IPS-NIHi11 (cell line): Measurements from ENCODE around the gene OLFM1.
"Not testable (repeated sequence)": the region's sequence is repeated elsewhere in the genome, so short reads cannot be mapped to it uniquely, and the experiment has no call there.

Experiments
- DNase-seq: peaks from one replicate; pipeline ENCODE4 v3.0.0; 2012; ENCODE audit warnings: mixed read lengths, low spot score

Gene OLFM1

GRCh38 chr9:135060461-135061116 lies 26.9 kb upstream of the OLFM1 start:
- no peak for DNase-seq

DNA sequence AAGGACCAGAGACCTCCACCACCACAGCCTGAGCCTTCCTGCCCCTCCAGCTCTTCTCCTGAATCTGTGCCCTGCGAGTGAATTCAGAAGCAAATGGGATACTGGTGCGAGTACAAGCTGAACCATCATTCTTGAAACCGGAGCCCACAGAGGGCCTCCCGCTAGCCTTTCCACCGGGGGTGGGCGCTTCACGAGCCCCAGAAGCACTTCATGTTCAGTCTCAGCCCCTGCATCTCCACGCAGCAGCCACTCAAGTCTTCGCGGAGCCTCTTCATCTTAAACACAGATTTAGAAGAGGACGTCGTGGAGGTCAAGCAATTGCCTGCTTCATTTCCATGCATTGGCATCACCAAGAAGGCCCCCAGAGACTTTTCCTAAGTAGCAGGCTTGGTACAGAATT lies 26.0 kb upstream of the OLFM1 start:
- DNase-seq: no peak

DNA sequence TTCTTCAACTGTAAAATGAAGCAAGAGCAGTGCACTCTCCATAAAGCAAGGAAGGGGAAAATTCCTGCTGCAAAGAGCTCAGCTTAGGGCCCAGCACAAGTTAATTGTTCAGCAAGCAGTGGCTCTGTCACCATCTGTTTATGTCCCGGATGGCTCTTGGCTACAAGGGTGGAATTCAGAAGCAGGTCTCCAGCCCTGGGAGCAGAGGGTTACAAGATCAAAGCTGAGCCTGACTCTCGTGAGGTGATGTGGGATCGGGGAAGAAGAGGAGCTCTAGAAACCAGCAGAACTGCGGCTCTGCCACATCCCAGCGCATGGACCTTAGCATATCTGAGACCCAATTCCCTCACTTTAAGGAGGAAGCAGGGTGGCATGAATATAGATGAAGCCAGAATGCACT lies 25.2 kb upstream of the OLFM1 start:
- DNase-seq: no peak

DNA sequence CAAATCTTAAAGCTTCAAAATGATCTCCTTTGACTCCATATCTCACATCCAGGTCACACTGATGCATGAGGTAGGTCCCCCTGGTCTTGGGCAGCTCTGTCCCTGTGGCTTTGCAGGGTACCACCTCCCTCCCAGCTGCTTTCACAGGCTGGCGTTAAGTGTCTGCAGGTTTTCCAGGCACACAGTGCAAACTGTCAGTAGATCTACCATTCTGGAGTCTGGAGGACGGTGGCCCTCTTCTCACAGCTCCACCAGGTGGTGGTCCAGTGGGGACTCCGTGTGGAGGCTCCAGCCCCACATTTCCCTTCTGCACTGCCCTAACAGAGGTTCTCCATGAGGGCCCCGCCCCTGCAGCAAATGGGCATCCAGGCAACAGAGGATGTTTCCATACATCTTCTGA lies 24.0 kb upstream of the OLFM1 start:
- DNase-seq: not testable (repeated sequence)

DNA sequence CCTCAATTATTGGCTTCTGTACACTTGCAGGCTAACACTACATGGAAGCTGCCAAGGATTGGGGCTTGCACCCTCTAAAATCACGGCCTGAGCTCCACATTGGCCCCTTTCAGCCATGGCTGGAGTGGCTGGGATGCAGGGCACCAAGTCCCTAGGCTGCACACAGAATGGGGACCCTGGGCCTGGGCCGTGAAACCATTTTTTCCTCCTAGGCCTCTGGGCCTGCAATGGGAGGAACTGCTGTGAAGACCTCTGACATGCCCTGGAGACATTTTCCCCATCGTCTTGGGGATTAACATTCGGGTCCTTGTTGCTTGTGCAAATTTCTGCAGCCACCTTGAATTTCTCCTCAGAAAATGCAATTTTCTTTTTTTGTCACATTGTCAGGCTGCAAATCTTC lies 23.6 kb upstream of the OLFM1 start:
- DNase-seq: not testable (repeated sequence)

DNA sequence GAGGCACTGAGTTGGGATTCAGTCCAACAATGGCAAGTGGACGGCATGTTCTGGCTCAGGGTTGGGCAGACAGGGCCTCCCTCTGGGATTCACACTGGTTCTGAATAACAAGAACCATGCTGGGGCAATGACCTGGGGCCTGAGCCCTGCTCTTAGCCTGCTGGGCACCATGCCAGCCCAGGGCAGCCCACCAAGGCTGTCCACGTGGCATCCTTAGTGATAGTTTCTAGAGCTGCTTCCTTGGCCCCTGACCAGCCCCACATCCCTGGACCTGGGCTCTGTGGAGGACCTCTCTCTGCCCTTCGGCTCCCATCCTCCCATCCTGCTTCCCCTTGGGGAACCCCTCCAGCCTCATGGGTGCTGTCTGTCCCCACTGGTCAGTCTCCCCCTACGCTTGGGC lies 22.3 kb upstream of the OLFM1 start:
- no peak for DNase-seq

GRCh38 chr9:135065804-135066203 lies 21.7 kb upstream of the OLFM1 start:
- DNase-seq: no peak

GRCh38 chr9:135066291-135066690 lies 21.2 kb upstream of the OLFM1 start:
- DNase-seq: no peak

DNA sequence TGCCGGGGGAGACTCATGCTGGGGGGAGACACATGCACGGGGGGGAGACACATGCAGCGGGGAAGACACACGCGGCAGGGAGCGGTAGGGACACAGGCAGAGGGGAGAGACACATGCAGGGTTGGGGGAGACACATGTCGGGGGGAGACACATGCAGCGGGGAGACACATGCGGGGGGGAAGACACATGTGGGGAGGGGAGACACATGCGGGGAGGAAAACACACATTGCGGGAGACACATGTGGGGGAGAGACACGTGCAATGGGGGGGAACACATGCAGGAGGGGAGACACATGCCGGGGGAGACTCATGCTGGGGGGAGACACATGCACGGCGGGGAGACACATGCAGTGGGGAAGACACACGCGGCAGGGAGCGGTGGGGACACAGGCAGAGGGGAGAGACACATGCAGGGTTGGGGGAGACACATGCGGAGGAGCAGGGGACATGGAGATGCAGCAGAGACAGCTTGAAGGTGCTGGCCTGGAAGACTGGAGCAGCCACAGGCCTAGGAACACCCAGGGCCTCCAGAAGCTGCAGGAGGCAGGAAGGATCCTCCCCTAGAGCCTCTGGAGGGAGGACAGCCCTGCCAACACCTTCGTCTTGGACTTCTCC lies 20.3 kb upstream of the OLFM1 start:
- no peak for DNase-seq

DNA sequence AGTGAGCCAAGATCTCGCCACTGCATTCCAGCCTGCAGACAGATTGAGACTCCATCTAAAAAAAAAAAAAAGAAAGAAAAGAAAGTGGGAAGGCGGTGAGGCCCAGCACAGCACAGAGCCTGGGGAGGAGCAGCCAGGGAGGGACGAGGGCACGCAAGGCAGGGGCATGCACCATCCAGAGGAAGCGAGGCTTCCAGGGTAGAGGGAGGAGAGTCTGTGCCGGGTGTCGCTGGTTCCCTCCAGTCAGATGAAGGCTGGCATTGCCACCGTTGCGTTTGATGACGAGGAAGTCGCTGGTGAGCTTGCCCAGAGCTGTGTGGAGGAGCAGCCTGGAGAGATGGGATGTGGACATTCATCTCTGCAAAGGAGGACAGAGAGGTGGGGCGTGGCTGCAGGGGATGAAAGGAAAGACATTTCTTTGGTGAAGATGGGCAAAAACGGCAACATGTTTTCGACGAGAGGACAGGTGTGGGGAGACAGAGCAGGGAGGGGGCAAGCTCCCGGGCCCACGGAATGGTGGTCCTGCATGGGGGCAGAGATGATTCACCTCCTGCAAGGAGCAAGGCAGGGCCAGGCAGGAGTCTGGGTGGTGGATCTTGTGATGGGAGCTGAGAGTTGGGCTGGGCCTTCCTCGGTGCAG lies 18.6 kb upstream of the OLFM1 start:
- DNase-seq: no peak

- no peak for DNase-seq
These were observed 17.8 kb upstream of the OLFM1 start for GRCh38 chr9:135069558-135070197.

DNA sequence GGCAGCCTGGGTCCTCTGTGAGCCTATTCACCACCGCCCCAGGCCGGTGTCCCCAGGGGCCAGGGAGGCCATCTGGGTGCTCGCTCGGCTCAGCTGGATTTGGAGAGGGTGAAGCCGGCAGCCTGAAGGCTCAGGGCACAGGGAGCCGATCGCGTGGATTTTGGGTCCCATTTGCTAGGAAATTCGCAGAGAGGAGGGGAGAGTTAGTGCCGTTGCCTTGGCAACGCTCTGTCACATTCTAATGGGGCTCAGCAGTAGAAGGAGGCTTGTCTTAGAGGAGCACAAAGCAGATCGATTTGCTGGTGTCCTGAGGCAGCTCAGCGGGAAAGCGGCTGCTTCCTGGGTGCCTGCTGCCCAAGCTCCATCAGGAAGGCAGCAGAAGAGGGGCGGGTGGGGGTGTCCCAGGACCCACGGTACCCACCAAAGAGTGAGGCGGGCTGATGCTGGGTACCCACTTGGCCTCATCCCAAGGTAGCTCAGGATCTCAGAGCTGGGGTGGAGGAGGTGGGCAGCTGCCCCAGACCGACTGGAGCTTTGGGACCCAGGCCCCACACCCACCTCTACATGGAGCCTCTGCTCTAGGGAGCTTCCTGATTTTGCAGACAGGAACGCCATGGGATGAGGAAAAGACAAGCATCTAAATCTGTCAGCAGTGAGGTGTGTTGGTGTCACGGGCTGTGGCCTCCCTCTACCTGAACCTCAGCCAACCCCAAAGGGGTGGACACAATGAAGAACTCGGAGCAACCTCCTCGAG lies 17.1 kb upstream of the OLFM1 start:
- peak; percentile 65 for DNase-seq

DNA sequence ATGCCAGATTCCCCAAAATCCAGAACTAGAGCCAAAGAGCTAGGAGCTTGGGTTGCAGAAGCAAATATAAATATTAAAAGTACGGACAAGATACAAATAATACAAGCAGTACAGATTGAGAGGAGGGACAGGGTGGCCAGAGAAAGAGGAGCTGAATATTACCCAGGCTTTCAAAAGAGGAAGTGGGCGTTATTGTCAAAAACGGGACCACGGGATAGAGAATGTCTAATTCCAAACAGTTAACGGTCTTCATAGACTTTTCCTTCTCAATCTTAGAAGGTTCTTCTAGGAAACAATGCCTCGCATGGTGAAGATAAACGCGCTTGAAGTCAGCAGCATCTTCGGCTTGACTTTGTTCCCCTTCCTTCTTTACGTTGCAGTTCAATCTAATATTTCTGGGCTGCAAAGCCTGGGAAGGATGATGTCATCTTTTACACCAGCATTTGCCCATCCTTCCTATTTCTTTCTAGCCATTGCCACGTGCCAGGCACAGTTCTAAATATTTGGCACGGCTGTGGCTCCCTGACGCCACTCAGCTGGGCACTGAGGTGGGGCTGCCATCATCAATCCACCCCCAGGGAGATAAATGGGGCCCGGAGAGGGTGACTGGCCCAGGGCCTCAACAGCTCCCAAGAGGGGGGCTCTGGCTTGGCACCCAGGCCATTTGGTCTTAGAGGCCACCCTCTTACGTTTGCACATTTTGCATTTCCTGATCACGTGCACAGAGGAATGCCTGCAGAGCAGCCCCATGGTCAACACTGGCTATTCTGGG lies 16.3 kb upstream of the OLFM1 start:
- no peak for DNase-seq

DNA sequence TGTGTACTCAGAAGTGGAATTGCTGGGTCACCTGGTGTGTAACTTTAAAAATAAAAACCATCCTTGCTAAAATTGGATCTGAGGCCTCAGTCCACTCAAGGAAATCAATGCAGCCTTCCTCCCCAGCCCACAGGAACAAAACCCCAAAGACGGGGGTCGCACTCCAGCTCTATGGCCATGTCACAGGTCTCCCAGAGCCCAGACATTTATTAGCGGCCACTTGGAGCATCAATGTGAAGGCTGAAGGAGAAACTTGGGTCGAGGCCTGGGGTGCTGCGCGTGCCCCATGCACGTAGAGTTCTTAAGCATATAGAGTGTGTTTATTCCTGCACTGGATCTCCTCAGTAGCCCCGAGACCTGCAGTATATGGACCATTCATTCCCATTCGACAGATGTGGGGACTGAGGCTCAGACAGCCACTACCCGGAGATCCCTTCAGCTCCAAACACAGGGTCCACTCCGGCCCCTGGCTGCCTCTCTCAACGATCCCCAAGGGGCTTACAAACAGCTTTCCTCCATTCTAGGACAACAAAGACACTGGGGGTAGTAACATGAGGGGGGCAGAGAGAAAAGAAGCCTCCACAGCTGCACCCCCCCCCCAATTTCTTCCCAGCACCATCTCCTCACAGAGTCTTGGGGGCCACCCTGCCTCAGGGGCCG lies 14.3 kb upstream of the OLFM1 start:
- DNase-seq: no peak

GRCh38 chr9:135073741-135074305 lies 13.6 kb upstream of the OLFM1 start:
- no peak for DNase-seq

- peak; percentile 76 for DNase-seq
These were observed 12.9 kb upstream of the OLFM1 start for GRCh38 chr9:135074354-135075233.

DNA sequence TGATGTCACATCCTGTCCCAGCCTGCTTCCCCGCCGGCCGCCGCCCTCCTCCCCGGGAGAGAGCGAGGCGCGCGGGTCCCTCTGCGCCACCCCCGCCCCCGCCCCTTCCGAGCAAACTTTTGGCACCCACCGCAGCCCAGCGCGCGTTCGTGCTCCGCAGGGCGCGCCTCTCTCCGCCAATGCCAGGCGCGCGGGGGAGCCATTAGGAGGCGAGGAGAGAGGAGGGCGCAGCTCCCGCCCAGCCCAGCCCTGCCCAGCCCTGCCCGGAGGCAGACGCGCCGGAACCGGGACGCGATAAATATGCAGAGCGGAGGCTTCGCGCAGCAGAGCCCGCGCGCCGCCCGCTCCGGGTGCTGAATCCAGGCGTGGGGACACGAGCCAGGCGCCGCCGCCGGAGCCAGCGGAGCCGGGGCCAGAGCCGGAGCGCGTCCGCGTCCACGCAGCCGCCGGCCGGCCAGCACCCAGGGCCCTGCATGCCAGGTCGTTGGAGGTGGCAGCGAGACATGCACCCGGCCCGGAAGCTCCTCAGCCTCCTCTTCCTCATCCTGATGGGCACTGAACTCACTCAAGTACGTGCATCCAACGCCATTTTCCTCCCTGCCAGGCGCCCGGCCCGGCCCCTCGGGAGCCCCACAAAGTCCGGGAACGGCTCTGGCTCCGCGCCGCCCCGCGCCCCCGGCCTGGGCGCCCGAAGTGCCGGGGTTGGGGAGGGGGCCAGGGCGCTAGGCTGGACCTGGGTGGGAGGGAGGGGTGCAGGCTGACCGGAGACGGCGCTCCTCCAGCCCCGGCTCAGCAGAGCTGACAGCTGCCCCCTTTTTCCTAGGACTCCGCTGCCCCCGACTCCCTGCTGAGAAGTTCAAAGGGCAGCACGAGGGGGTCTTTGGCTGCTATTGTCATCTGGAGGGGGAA lies 12.0 kb upstream of the OLFM1 start:
- DNase-seq: peak; percentile 72

DNA sequence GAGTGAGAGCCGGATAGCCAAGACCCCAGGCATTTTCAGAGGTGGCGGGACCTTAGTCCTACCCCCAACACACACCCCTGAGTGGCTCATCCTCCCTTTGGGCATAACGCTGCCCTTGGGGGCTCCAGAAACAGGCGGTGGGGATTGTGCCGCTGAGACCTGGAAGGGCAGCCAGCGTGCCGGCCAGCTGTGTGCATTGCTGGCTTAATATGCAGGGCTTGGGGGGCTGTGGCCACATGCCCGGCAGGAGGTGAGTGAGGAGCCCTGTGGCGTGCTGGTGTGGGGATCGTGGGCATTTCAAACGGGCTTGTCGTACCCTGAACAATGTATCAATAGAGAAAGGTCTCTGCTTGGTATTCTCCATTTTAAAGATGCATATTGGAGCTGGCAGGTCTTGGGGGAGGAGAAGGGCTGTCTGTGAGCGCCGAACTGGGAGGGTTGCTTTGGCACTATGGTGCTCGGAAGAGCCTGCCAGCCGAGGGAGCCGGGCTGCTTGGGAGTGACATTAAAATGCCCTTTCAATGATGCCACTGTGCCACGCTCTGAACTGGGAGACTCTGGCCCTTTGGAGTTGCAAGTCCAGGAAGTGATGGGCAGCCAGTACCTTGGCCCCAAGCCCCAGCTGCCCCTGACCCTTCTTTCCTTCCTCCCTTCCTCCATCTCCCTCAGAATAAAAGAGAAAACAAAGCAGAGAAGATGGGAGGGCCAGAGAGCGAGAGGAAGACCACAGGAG lies 11.2 kb upstream of the OLFM1 start:
- peak; percentile 29 for DNase-seq
